GM23338 (cell line): ENCODE data around the gene FAM168A. TPM values are rescaled to one million over a fixed set of nuclear protein-coding genes. Genes with fewer than 3 reads are reported as not detected.

ENCODE experiments used
- ATAC-seq: fragments of 200-7000 bp; cut with Tn5 transposase; 3 replicates; pipeline ENCODE4 v1.9.1; 2020
- DNase-seq: peaks from one replicate; pipeline ENCODE4 v3.0.0-alpha.2; 2015; ENCODE audit warnings: low spot score
- H2AFZ ChIP-seq: fragments of 200-600 bp; sonication (generic); 2 replicates; pipeline ENCODE4 v1.8.0; 2016; ENCODE audit warnings: antibody characterized with exemption, mild to moderate bottlenecking, moderate library complexity
- H3F3A ChIP-seq: fragments of 200-600 bp; sonication (generic); replicated peaks from 2 replicates; pipeline ENCODE4 v1.8.0; 2017; ENCODE audit warnings: antibody characterized with exemption, mixed run types, low read depth
- H3K27ac ChIP-seq: fragments of 200-600 bp; sonication (generic); 2 replicates; pipeline ENCODE4 v1.6.1; 2016; ENCODE audit warnings: low read depth
- H3K27me3 ChIP-seq: fragments of 200-600 bp; sonication (generic); 2 replicates; pipeline ENCODE4 v1.8.0; 2016; ENCODE audit warnings: mild to moderate bottlenecking, mixed run types, moderate library complexity; ENCODE audit not compliant: insufficient read depth
- H3K36me3 ChIP-seq: fragments of 200-600 bp; sonication (generic); 2 replicates; pipeline ENCODE4 v1.8.0; 2016; ENCODE audit warnings: mild to moderate bottlenecking; ENCODE audit not compliant: insufficient read depth
- H3K4me1 ChIP-seq: fragments of 200-600 bp; sonication (generic); 2 replicates; pipeline ENCODE4 v1.8.0; 2016; ENCODE audit warnings: mild to moderate bottlenecking, moderate library complexity; ENCODE audit not compliant: insufficient read depth
- H3K4me2 ChIP-seq: fragments of 200-600 bp; sonication (generic); 2 replicates; pipeline ENCODE4 v1.7.1; 2017; ENCODE audit warnings: mixed run types
- H3K4me3 ChIP-seq: fragments of 200-600 bp; sonication (generic); 2 replicates; pipeline ENCODE4 v1.6.1; 2016; ENCODE audit warnings: mixed run types
- H3K79me2 ChIP-seq: fragments of 200-600 bp; sonication (generic); replicated peaks from 2 replicates; pipeline ENCODE4 v1.8.0; 2017; ENCODE audit warnings: mild to moderate bottlenecking; ENCODE audit not compliant: insufficient read depth
- H3K9me2 ChIP-seq: fragments of 200-600 bp; sonication (generic); 2 replicates; pipeline ENCODE4 v1.8.0; 2017; ENCODE audit not compliant: insufficient read depth
- H4K20me1 ChIP-seq: fragments of 200-600 bp; sonication (generic); replicated peaks from 2 replicates; pipeline ENCODE4 v1.8.0; 2017; ENCODE audit warnings: mild to moderate bottlenecking; ENCODE audit not compliant: insufficient read depth
- H3K27ac Mint-ChIP-seq: 2 replicates; pipeline ENCODE4 v1.8.0; 2020; ENCODE audit warnings: inconsistent platforms, mild to moderate bottlenecking, moderate library complexity, mixed read lengths
- H3K27me3 Mint-ChIP-seq: 3 replicates; pipeline ENCODE4 v1.8.0; 2022; ENCODE audit warnings: low read depth, mild to moderate bottlenecking, moderate library complexity, mixed read lengths, inconsistent platforms; ENCODE audit not compliant: insufficient read depth, poor library complexity
- H3K36me3 Mint-ChIP-seq: 3 replicates; pipeline ENCODE4 v1.8.0; 2021; ENCODE audit warnings: low read depth, mild to moderate bottlenecking, inconsistent platforms, moderate library complexity, mixed read lengths
- H3K4me1 Mint-ChIP-seq: 3 replicates; pipeline ENCODE4 v1.8.0; 2020; ENCODE audit warnings: mild to moderate bottlenecking, inconsistent platforms, mixed read lengths
- H3K4me3 Mint-ChIP-seq: 3 replicates; pipeline ENCODE4 v1.8.0; 2021; ENCODE audit warnings: moderate library complexity, mild to moderate bottlenecking, inconsistent platforms, mixed read lengths
- H3K9me3 Mint-ChIP-seq: 3 replicates; pipeline ENCODE4 v1.8.0; 2020; ENCODE audit warnings: moderate library complexity, mild to moderate bottlenecking, inconsistent platforms, mixed read lengths
- CREB1 ChIP-seq: fragments of 250-450 bp; sonication (Bioruptor Pico); IDR thresholded peaks from 2 replicates; pipeline ENCODE4 v1.5.0; 2020; ENCODE audit warnings: low read depth, mild to moderate bottlenecking, moderate library complexity
- CTCF ChIP-seq, 2 experiments: fragments of 200-600 bp in 1 of 2; sonication (generic) in 1 of 2; conservative IDR thresholded peaks; 2 replicates each; pipeline versions ENCODE4 v1.5.1 to v1.6.1; 2016 to 2017; ENCODE audit warnings: antibody characterized with exemption in 2 of 2, low read depth in 2 of 2, mild to moderate bottlenecking in 2 of 2, moderate library complexity in 1 of 2
- EZH2 ChIP-seq: fragments of 200-600 bp; sonication (generic); IDR thresholded peaks from one replicate; pipeline ENCODE4 v1.8.0; 2017; ENCODE audit warnings: antibody characterized with exemption, mild to moderate bottlenecking, low read depth; ENCODE audit not compliant: unreplicated experiment
- EZH2phosphoT487 ChIP-seq: fragments of 200-600 bp; sonication (generic); IDR thresholded peaks from one replicate; pipeline ENCODE4 v1.8.1; 2018; ENCODE audit warnings: antibody characterized with exemption; ENCODE audit not compliant: unreplicated experiment
- NANOG ChIP-seq: IDR thresholded peaks from 2 replicates; pipeline ENCODE4 v1.6.1; 2016; ENCODE audit warnings: antibody characterized with exemption, borderline replicate concordance
- ZNF114 ChIP-seq: fragments of 250-450 bp; sonication (Bioruptor Pico); IDR thresholded peaks from 2 replicates; pipeline ENCODE4 v1.5.0; 2020; ENCODE audit warnings: mild to moderate bottlenecking, moderate library complexity
- ZNF462 ChIP-seq: fragments of 250-450 bp; sonication (Bioruptor Pico); IDR thresholded peaks from 2 replicates; pipeline ENCODE4 v1.5.0; 2020; ENCODE audit warnings: mild to moderate bottlenecking, moderate library complexity
- polyA plus RNA-seq: library from polyadenylated mRNA; unstranded; fragments of >200 nt; fragmentation: Nextera tagmentation; extraction: Ambion mirVana; gene quantifications from 2 replicates; pipeline ENCODE4 v1.2.1, GENCODE V29; 2016
- total RNA-seq: library from RNA; depleted of rRNA; stranded (reverse); fragments of >200 nt; shearing (Covaris generic); gene quantifications from 2 replicates; pipeline ENCODE4 v1.2.3, GENCODE V29; 2014

Gene FAM168A
- total and polyA plus RNA-seq, 2 experiments from 2014 or later, result 8.0 to 20.3 TPM

DNA sequence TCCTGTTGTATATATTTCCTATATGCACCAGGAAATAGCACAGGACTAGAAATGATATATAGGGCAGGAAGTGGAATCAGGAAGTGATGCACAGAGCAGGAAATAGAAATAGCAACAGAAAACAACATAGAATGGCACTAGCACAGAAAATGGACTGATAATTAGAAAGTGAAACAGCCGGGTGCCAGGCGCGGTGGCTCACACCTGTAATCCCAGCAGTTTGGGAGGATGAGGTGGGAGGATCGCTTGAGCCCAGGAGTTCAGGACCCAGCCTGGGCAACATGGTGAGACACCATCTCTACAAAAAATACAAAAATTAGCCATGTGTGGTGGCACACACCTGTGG is 231.7 kb downstream of the FAM168A start:
- Histone ChIP-seq H3K27me3 (no peaks in the 10 kb centered on the region), H3K9me2 (no peaks in the 10 kb centered on the region), H2AFZ (no peak overlapping the region), H3K36me3 (no peaks in the 10 kb centered on the region), H3K4me2 (no peak overlapping the region), H3K4me3 (no peak overlapping the region), H3F3A (0 out of 2 replicates have a peak, but pooled peaks cover 10% of the 10 kb centered on the region), H4K20me1 (peaks cover 5% of the 10 kb centered on the region), H3K79me2 (no peaks in the 10 kb centered on the region), H3K27ac (no peak overlapping the region), H3K4me1 (peaks cover 6% of the 10 kb centered on the region; the same call in 1 of the 2 replicates)
- no peaks in the 10 kb centered on the region for H3K36me3 Mint-ChIP-seq
- H3K27me3 Mint-ChIP-seq, result peaks cover 5% of the 10 kb centered on the region
- ATAC-seq (no peak), DNase-seq (no peak)
- H3K4me1 Mint-ChIP-seq, result peaks cover 3% of the 10 kb centered on the region; the same call in 2 of the 3 replicates
- TF ChIP-seq NANOG (no peak), CREB1 (no peak), ZNF462 (CRISPR knock-in tag) (no peak), EZH2phosphoT487 (no peak), ZNF114 (no peak), CTCF (conservative IDR thresholded peaks at IDR 0.05; ENCODE audit: low read depth in 2 of 2) (no peak), EZH2 (no peak)
- no peaks in the 10 kb centered on the region for H3K9me3 Mint-ChIP-seq
- H3K27ac Mint-ChIP-seq, result no peak overlapping the region
- no peak overlapping the region for H3K4me3 Mint-ChIP-seq
